Caki2 (cell line): ENCODE measurements around the gene FRAS1. TPM values are rescaled to one million over a fixed set of nuclear protein-coding genes. Genes with fewer than 3 reads are reported as not detected.
"Not testable (repeated sequence)": the region's sequence is repeated elsewhere in the genome, so short reads cannot be mapped to it uniquely, and the experiment has no call there.

ENCODE experiments used
- DNase-seq: peaks from one replicate; pipeline ENCODE4 v3.0.0-alpha.2; 2015; ENCODE audit warnings: low read depth
- in situ Hi-C: cut with HindIII; loops from 2 replicates; pipeline ENCODE4 v1.10.0; 2016; ENCODE audit warnings: low sequenced_read_pairs, low pct_unique_long_range_greater_than_20kb, mixed read lengths
- total RNA-seq: library from RNA; depleted of rRNA; stranded (reverse); fragments of >200 nt; shearing (Covaris generic); gene quantifications from 2 replicates; pipeline ENCODE4 v1.2.3, GENCODE V29; 2014; ENCODE audit warnings: low replicate concordance

FRAS1 gene
- total RNA-seq, 1 experiment from 2014 or later = 0.30 TPM

DNA sequence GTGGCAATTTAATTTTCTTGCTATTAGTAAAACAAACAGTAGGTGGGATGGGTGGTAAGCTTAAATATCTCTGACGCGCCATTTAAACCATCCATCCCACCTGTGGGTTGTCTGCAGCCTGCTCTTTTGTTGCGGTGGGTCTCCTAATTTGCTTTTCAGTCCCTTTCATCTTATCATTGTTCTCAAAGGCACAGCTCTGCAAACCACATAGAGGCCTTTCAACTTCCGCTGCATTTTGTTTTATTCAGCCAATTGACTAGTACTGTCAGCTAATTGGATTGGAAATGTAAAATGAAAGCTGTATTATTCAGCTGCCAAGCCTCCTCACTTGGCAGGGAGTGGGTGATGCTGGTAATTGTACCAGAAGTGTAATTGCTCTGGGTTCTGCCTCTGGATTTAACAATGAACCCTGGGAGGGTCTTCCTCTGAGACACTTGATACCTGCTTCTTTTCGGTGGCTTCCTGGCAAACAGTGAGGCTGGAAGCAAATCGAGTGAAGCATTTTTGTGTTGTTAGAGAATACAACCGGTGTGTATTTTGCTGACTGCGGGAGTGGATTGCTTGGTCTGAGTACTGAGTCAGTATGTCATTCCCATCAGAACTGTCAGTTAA lies 165.6 kb downstream of the FRAS1 start:
- no peak for DNase-seq

GRCh38 chr4:78225236-78225635 lies 168.1 kb downstream of the FRAS1 start:
- in situ Hi-C loops = no loop called here
- DNase-seq = no peak

More for the DNA sequence above, 165.6 kb downstream of the FRAS1 start:
- in situ Hi-C loops = no loop called here

DNA sequence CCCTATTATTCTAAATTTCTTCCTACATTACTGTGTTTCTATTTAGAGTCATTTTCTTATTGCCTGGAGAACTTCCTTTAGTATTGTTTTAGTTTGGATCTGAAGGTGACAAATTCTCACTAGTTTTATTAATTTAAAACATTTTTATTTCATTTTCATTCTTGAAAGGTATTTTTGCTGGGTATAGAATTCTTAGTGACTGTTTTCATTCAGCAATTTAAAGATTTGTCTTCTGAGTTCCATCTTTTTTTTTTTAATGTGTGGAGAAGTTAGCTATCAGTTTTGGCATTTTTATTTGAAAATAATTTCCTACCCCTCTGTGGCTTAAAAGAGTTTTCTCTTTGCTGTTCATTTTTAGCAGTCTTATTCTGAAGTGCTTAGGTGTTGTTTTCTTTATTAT lies 169.2 kb downstream of the FRAS1 start:
- DNase-seq = no peak
- in situ Hi-C loops = no loop called here

GRCh38 chr4:78227411-78228057 lies 170.4 kb downstream of the FRAS1 start:
- DNase-seq = no peak
- in situ Hi-C loops = no loop called here

GRCh38 chr4:78235800-78236199 lies 178.7 kb downstream of the FRAS1 start:
- in situ Hi-C loops = no loop called here
- no peak for DNase-seq

GRCh38 chr4:78237360-78237759 lies 180.2 kb downstream of the FRAS1 start:
- DNase-seq = no peak
- in situ Hi-C loops = no loop called here

DNA sequence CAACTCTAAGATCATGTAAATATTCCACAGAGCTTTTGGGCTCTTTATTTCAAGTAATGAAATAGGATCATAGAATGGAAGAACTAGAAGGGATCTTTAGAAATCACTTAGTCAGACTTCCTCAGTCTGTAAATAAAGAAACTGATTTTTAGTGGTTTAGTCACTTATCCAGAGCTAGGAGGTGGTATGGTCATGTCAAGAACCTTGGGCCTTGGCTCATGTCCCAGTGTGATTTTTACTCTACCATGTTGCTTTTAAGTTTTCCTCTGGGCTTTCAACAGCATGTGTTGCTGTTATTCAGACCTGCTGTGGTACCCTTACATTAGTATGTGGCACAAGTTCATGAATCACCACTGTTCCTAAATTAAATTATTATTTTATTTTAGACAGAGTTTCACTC lies 184.9 kb downstream of the FRAS1 start:
- DNase-seq = no peak
- in situ Hi-C loops = no loop called here

DNA sequence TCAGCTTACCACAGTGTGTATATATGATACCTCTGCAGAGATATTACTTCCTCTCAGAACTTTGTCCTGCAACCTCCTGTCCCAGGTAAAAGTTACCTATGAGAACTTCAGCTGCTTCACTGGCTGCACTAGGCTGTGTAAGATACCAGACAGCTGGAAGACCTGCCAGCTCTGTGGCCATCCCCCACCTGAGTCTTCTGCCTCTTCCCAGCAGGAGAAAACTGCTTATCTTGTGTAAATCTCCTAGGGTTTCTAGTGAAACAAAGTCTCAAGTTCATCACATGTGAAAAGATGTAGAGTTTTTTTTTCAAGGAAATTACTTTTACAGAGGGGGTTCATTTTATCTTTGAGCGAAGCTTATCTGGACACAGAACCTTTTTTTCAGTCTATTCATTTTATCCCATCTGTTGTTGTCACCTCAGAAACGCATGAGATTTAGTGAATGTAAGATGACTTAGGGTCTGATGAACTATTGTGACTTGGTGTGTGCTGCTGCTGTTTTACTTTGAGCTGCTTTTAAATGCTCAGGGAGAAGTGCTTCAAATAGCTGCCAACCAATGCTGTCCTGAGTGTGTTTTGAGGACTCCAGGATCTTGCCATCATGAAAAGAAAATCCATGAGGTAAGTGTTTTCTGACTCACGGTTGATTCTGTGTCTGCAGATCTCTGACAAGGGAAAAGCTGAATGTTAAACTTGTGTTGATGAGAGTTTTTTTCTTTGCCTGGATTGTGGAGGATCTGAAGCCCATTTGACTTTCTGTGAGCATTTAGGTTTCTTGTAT lies 187.8 kb downstream of the FRAS1 start:
- DNase-seq = no peak
- in situ Hi-C loops = no loop called here

DNA sequence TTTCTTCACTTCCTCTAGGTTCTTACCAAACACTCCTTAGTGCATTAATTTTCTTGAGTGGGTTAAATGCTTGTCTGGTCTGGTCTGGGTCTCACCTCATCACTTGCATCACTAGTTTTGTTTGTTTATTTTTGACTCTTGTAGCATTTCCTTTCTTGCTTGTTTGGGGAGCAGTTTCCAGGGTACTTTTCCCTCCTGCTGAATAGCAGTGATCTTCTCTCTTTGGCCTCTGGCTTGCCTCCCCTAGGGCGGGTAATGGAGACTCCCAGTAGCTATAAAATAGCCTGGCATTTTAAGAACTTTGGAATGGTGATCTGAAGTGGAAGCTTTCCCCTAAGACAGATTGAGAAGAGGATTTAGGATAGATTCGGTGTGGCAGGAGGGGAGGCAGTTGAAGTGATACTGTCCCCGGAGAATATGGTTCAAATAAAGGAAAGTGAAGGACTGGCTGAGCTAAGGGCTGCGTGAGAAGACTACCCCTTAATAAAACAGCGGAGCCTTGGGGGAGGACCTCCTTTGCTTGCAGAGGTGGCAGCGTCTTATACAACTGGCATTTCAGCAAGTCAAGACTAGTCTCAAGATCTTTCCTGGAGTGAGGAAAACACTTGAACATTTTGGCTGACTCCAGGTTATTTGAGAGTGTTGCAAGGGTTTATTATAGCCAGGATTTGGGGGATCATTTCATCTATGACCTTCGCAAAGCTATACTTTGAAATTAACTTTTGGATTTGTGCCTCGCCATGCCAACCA lies 190.6 kb downstream of the FRAS1 start:
- in situ Hi-C loops = no loop called here
- DNase-seq = no peak

DNA sequence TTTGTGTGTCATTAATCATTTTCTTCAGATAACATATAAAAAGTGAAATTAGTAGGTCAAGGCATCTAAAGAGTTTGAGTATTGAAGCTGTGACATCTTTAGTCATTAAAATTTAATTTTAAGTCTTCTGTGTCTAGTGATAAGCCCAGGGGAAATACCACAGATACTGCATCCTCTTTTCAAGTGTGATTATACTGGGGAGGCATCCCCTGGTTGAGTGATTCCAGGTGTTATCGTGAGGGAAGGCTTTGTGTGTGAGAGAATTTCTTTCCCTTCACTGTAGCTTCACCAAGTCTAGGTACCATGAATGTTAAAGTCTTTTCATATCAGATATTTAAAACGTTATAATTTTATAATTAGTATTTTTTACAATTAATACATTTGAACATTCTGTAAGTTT lies 193.4 kb downstream of the FRAS1 start:
- in situ Hi-C loops = no loop called here
- DNase-seq = no peak

GRCh38 chr4:78252773-78253172 lies 195.7 kb downstream of the FRAS1 start:
- in situ Hi-C loops, DNase-seq: not testable (repeated sequence)

GRCh38 chr4:78254893-78255292 lies 197.8 kb downstream of the FRAS1 start:
- in situ Hi-C loops = no loop called here
- DNase-seq = no peak

DNA sequence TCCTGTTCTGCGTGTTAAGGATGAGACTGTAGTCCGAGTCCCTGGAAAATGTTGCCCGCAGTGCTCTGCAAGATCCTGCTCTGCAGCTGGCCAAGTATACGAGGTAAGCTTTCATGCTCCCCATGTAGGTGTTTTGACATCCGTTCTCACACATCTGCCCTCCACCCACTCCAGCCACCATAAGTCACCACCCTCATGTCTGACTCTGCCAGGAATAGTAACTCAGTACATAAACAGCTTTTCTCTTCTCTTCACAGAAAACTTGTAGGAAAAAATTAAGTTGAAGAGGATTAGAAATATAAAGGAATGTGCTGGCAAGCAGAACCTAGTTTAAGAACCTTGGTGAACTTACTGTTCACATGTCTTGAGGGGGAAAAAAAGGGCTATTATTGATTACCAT lies 207.9 kb downstream of the FRAS1 start:
- no peak for DNase-seq
- in situ Hi-C loops = no loop called here

GRCh38 chr4:78267790-78268189 lies 210.7 kb downstream of the FRAS1 start:
- in situ Hi-C loops = no loop called here
- no peak for DNase-seq

GRCh38 chr4:78268597-78268996 lies 211.5 kb downstream of the FRAS1 start:
- DNase-seq = no peak
- in situ Hi-C loops = no loop called here

GRCh38 chr4:78275450-78275849 lies 218.3 kb downstream of the FRAS1 start:
- DNase-seq, in situ Hi-C loops: not testable (repeated sequence)

DNA sequence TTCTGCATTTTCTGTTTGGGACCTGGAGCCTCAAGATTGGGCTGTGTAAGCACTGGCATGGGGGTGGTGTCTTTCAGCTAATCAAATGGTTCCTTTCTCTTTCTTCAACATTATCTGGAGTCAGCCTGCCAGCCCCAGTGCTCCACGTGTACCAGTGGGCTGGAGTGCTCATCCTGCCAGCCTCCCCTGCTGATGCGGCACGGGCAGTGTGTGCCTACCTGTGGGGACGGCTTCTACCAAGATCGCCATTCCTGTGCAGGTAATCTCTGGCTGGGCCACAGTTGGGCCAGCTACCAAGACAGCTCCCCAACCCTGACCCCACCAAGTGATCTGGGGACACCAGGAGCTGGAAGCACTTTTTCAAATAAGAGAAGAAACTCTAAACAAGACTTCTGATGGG lies 229.2 kb downstream of the FRAS1 start:
- in situ Hi-C loops = no loop called here
- DNase-seq = no peak

DNA sequence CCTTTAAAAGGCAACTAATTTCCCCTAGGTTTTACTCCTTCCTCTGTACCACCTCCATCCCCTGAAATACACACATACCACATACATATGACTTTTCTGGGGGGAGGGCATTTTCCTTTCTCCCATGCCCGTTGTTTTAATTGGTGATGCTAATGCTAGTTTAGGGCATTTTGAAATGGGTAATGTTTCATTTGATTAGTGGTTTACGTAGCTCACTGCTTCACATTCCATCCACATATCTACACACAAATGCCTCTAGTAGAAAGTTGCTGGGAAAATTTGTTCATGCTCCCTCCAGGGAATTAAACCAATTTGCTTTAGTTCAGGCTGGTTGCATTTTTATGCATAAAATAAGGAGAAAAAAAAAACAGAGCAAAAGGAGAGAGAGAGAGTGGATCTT lies 231.2 kb downstream of the FRAS1 start:
- in situ Hi-C loops = no loop called here
- DNase-seq = no peak

DNA sequence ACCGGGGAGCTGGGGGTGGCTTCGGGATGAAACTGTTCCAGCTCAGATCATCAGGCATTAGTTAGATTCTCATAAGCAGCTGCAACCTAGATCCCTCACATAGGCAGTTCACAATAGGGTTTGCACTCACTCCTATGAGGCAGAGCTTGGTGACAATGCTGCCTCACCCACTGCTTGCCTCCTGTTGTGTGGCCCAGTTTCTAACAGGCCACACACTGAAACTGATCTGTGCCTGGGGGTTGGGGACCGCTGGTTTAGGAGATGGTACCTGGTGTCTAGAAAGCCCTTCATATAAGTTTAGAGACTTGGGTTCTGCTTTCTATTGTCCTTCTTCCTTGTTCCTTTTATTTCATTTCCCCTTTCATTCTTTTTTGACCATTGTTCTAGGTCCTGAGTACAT lies 234.2 kb downstream of the FRAS1 start:
- no peak for DNase-seq
- in situ Hi-C loops = no loop called here
